Measurements from ENCODE around the gene SCGB2B2.
"Not testable (repeated sequence)": the region's sequence is repeated elsewhere in the genome, so short reads cannot be mapped to it uniquely, and the experiment has no call there.

The SCGB2B2 gene, protein sequence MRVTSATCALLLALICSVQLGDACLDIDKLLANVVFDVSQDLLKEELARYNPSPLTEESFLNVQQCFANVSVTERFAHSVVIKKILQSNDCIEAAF

DNA sequence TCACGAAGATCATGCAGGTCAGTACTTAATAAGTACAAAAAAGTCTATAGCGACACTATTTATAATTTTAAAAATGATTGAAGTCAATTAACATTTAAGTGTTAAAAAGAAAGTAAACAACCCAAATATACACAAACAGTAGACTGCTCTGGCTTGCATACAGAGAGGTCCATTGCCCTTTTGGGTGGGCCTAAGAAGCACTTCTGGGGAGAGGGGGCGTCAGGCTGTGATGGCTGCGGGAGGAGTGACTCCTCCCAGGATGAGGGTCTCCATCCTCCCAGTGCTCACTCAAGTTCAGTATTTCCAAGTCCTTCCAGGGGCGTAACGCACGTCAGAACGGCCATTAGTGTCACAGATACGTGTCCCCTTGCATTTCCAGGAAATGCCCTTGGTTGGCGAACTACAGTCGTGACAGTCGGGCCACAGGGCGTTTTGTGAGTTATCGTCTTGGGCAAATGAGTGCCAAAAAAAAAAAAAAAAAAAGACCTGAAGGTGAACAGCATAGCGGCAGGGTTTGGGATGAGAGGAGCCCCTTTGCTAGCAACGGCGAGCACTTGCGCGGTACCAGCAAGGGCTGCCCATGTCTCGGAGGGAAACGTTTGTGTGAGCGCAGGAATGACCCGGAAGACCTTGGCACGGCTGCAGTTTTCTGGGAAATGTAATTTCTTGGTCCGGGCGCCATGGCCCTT is at the start of gene SCGB2B2:
Gene SCGB2B2 (minus strand): TSS at position 463 of the 689 bp plus-strand sequence. CDS start 82,596 bp downstream, outside the sequence.
- DNase-seq (ENCODE audit: low read depth) = peak; percentile 62

DNA sequence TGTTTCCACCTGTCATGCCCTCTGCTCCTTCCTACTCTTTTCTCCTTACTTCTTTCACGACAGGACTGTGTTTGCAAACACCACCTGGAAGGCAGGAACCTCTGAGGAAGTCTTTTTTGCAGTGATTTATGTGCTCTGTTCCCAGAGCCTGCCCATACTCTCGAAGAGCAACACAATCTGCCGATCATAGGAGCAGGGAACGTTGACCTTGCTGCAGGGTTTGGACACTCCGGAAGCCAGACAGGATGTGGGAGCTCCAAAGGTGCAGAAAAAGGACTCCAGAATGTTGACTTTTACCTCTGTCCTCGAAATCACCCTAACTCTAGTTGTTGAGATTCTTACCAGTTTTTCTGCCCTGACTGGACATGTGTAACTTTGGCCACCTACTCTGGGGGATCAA is 48.4 kb upstream of the SCGB2B2 start:
- no peak for DNase-seq (ENCODE audit: low read depth)

DNA sequence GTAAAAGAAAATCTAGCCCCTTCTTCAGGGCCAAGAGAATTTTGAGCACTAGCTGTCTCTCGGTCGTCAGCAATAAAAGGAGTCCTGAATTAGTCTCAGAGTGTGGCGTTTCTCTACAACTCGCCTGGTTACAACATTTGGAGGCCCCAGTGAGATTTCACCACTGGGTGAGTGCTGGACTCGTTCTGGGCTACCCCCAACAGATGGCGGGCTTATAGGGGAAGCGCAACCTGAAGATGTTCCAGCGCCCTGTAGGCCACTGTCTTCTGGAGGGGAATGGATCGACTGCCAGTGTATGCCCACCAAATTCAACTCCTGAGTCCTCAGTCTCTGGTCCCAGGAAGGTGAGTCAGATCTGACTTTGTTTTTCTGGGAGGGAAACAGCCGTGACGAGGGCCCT is 45.4 kb upstream of the SCGB2B2 start:
- no peak for DNase-seq (ENCODE audit: low read depth)

DNA sequence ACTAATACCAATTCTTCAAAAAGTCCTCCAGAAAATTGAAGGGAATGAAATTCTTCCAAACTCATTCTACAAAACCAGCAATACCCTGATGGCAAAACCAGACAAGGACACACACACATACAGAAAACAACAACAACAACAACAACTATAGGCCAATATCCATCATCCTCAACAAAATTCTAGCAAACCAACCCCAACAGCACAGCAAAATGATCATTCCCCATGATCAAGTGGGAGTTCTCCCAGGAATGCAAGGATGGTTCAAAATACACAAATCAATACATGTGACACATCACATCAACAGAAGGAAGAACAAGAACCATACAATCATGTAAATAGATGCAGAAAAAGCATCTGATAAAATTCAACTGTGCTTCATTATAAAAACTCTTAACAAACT is 38.4 kb upstream of the SCGB2B2 start:
- DNase-seq (ENCODE audit: low read depth) = no peak

DNA sequence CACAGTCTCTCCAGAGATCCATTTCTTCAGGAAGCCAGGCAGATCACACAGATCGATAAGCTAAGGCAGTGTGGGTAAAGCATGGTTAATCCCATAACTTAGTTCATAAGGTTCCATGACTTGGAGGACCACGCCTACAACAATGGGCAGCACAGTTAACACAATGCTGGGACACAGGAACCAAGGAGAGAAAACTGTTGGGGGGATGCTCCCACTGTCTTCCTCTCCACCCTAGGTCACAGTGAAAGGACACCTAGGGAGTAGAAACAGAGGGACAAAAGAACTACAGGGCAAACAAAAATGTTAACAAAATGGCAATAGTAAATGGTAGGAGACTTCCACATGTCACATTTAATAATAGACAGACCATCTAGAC is 36.3 kb upstream of the SCGB2B2 start:
- no peak for DNase-seq (ENCODE audit: low read depth)

DNA sequence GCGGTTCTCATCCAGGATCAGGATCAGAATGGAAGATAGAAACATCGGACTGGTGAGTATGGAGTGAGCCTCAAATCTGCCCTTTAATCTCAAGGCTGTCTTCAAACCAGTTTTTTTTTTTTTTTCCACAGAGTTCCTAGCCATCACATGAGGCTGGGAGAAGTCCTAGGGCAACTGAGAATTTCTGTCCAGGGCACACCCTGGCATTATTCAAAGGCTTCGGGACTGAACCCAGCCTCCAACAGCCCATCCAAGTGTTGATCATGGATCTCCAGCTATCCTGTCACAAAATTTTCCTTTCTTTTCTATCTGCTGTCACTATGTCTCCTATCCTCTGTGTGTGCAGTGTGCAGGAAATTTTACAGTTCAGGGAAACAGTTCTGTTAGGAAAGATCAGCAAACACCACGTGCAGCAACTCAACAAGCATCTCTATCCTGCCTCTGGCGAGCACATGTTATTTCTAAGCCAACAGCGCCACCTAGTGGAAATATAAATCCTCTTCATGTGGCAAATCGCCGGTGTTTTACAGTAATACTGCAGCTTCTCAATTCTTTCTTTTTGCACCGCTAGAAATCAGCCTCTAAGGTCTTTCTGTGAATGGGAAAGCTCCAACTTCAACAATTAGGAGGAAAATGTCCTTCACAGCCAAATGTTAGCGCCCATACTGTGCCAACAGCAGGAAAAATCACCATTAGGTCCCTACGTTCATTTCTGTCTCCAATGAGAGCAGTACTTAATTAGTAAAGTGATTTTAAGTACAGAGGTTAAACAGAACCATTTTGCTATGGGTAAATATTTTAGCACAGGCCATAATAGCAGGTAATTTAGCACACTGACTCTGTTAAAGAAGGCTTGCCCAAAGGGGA is 35.7 kb upstream of the SCGB2B2 start:
- DNase-seq (ENCODE audit: low read depth) = peak; percentile 41

DNA sequence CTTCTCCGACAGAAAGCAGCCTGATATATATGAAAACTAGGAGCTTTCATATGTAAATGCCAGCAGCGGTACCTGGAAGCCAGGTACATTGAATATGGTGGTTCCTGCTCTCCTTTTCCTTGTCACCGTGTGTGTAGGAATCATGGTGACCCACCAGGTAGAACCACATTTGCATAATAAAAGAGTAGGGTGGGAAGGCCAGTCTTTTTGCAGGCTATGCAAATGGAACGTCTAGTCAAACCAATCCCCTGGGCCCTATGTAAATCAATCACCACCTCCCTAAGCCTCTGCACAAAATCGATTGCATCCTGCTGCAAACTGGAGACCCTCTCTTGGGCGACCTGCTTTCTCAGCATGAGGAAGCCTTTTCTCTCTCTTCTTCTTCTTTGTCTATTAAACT is 34.9 kb upstream of the SCGB2B2 start:
- DNase-seq (ENCODE audit: low read depth) = no peak

DNA sequence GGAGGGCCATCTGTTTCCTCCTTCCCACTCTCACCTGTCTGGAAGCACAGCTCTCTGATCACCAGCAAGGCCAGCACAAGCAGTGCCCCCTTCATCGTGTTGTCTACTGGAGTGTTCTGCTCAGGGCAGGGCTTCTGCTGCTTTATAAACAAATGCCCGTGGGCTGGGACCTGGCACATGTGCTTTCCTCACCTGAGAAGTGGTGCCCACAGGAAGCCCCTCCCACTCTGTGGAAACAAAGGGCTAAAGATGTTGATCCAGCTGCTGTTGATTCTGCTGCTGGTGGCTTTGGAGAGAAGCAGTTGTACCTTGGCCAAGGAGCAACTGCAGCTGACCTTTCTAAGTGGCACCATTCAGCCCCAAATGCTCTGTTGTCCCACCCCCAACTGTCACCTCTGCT is 30.7 kb upstream of the SCGB2B2 start:
- no peak for DNase-seq (ENCODE audit: low read depth)

DNA sequence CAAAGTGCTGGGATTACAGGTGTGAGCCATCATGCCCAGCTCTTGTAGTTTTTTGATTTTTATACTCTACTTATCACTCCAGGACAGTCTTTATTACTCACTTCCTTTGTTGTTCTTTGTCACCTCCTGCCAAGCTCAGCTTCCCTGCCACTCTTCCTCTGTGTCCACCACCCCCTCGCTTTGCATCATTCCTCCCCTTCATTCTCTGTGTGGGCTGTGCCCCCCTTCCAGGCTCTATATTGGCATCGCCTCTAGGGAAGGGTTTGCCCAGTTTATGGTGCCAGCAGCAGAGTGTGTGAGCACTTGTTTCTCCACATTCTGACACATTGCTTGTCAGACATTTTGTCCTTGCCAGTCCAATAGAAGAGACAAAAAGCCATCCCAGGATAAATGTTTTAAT is 15.6 kb upstream of the SCGB2B2 start:
- DNase-seq (ENCODE audit: low read depth) = no peak

DNA sequence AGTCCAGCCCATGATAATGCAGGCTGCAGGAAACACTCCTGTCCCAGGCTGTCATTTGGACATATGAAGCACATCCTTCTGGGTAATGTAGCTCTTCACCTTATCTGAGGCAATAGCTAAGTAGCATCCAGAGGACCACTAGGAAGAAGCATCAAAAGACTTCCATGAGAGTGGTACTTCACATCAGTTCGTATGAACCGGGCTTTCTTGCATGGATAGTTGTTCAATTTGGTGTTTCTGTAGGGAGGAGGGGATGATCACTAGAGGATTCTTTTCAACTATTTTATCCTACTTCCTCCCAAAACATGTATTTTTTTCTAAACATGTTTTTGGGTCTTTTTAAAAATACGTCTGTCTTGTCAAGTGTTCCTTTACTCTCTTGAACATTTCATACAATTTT is 13.4 kb upstream of the SCGB2B2 start:
- no peak for DNase-seq (ENCODE audit: low read depth)

DNA sequence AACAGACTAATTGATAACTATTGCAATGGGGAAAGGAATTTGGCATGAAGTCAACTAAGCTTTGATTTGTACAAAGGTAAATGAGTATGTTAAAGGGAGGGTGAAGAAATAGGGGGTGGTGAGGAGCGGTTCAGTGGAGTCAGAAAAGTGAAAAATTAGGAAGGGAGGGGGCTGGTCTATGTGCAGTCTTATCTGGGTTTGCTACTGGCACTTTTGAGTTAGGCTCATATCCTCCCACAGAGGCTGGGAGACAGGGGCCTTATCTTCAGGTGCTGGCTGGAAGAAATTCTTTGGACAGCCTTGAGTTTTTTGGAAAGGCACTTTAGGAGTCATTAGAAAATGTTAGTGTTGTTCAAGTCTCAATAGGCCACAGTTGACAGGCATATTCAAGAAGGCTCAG is 11.6 kb upstream of the SCGB2B2 start:
- no peak for DNase-seq (ENCODE audit: low read depth)

DNA sequence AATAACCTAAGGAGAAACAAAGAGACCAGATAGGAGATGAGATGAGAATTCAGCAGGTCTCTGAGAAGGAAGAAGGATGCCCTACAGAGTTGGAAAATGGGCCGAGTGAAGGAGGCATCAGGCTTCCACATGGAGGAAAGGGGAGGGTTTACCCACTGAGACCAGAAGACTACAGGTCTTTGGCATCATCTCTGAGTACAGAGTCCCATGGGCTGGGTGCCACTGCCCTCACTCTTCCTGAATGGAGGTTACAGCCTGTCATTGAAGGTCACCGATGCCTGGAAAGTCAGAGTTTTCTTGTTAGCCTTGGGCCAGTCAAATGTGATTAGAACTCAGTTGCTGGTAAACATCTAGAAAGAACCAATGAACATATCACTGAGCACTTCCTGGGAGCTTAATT is 10.4 kb upstream of the SCGB2B2 start:
- DNase-seq (ENCODE audit: low read depth) = no peak

DNA sequence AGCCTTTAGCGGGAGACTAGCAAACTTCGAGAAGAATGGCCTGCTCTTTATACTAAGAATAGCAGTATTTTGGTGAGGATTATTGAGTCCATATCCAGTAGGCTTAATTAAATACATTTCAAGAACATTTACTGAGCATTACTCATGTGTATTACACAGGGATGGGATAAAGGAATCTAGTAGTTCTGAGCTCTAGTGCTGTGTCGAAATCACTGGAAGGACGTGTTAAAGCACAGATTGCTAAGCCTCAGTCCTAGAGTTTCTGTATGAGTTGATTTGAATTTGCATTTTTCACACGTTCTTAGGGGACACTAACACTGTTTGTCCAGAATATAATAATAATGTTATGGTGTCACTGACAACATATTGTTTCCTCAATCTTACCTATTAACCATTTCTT is 9.5 kb upstream of the SCGB2B2 start:
- DNase-seq (ENCODE audit: low read depth) = no peak

DNA sequence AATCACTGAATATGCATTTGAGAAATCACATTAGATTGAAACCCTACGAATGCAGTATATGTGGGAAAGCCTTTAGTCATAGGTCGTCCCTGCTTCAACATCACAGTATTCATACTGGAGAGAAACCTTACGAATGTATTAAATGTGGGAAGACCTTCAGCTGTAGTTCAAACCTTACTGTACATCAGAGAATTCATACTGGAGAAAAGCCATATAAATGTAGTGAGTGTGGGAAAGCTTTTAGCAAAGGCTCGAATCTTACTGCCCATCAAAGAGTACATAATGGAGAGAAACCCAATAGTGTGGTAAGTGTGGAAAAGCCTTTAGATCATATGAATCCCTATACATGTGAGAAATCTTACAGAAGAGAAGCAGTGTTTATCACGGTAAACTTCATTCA is 8.3 kb upstream of the SCGB2B2 start:
- not testable (repeated sequence) for DNase-seq (ENCODE audit: low read depth)

DNA sequence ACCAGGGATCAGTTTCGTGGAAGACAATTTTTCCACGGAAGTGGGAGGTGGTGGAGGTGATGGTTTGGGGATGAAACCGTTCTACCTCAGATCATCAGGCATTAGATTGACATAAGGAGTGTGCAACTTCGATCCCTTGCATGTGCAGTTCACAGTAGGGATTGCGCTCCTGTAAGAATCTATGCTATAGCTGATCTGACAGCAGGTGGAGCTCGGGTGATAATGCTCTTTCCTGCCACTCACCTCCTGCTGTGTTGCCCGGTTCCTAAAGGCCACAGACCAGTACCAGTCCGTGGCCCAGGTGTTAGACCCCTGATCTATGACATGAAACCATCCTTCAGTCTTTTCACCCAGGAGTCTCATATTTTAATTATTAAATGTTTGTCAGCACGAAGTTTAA is 4.5 kb upstream of the SCGB2B2 start:
- DNase-seq (ENCODE audit: low read depth) = no peak

DNA sequence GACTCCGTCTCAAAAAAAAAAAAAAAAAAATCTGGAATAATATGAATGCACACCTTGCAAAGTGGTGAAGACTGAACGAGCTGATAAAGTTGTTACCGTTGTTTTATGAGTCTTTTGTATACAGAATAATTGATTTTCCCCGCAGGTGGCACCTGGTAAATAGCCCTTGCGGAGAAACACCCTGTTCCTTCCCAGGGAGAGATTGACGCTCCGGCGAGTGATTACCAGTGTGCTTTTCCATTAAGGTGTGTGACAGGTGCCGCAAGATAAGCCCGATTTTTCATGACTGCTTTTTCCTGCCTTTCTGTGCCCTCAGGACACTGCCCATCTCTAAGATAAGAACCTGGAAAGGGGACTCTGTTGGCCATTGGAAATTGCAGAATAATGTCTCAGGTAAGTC is 1.5 kb upstream of the SCGB2B2 start:
- no peak for DNase-seq (ENCODE audit: low read depth)

DNA sequence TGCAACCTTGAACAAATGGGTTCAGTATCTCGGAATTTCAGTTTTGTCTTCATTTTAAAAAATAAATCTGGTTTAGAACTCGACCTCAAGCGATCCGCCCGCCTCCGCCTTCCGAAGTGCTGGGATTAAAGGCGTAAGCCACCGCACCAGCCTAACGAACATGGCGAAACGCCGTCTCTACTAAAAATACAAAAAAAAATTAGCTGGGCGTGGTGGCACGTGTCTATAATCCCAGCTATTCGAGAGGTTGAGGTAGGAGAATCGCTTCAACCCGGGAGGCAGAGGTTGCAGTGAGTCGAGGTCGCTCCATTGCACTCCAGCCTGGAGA is 1.1 kb upstream of the SCGB2B2 start:
- DNase-seq (ENCODE audit: low read depth) = no peak

DNA sequence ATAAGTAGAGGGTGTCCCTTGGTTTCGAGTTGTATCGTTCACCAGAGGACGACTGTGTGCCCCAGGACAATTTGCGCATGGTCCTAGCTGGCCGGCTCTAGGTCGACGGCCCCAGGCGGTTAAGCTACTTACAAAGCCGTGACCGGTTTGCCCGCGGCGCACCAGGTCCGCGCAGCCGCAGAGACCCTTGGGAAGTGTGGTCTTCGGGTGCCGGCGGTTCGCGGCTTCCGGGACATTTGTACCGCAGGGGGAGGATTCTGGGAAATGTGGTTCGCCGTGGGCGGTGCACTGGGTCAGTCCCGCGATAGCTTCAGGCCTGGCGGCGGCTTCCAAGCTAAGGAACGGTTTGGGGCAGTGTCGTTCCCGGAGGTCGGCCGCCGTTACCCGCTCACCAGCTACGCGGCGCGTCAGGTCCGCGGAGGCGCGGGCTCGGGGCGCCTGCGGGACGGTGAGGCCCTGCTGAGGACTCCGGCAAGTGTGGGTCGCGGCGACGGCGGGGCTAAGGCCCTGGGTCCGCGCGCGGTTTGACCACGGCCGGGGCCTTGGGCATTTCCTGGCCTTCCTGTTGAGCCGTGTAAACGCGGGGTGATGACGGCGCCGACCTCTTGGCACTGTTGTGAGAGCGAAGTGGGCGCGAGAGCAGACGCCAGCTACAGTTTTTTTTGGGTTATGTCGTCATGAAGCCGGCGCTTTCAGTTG is 576 bp upstream of the SCGB2B2 start, which contains the start of gene ZNF302:
Gene ZNF302 (plus strand): TSS at position 293 of the 699 bp plus-strand sequence. CDS start 1,127 bp downstream, outside the sequence.
- DNase-seq (ENCODE audit: low read depth) = peak; percentile 93

DNA sequence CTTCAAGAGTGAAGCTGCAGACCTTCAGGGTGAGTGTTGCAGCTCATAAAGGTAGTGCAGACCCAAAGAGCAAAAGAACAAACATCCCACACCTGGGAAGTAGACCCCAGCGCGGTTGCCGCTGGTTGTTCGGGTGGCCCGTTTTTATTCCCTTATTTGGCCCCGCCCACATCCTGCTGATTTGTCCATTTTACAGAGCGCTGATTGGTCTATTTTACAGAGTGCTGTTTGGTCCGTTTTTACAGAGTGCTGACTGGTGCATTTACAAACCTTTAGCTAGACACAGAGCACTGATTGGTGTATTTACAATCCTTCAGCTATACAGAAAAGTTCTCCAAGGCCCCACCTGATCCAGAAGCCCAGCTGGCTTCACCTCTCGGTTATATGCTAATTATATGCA is 1.0 kb downstream of the SCGB2B2 start:
- no peak for DNase-seq (ENCODE audit: low read depth)

DNA sequence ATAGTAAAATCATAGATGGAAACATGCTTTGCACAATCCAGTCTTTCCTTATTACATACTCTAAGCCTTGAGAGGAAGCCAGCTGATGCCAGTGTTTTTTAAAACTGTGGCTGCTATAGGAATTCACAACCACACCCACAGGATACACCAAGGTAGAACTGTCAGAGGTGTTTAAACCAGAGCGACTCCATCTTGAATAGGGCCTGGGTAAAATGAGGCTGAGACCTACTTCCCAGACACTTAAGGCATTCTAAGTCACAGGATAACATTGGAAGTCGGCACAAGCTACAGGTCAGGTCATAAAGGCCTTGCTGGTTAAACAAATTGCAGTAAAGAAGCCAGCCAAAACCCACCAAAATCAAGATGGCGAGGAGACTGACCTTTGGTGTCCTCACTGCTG is 1.7 kb downstream of the SCGB2B2 start:
- DNase-seq (ENCODE audit: low read depth) = no peak

DNA sequence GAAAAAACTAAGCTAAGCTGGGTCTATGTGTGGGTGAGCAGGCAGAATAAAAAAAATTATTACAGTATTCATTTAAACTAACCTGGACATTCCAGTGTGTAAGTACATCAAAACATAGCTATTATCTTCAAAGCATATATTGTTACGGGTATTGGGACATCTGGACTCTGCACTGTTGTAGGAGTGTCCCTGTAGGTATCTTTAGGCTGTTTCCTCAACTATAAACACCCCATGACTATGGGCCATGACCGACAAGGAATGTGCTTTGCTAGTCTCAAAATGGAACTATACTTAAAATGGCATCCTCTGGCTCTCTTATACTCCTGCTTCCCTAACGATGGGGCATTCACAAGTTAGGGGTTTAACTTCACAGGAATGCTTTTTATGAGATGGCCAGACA is 3.4 kb downstream of the SCGB2B2 start:
- DNase-seq (ENCODE audit: low read depth) = no peak

DNA sequence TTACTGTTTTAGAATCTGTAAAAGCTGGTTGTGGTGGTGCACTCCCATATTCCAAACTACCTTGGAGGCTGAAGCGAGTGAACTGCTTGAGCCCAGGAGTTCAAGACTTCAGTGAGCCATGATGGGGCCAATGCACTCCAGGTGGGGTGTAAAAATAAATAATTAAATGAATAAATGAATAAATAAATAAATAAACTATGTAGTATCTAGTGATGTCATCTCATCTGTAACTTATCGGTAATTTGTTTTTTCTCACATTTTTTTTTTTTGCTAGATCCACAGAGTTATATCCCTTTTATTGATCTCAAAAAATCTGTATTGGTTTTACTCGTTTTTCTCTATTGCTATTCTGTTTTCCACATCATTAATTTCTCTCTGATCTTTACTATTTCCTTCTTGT is 5.0 kb downstream of the SCGB2B2 start:
- DNase-seq (ENCODE audit: low read depth) = no peak

DNA sequence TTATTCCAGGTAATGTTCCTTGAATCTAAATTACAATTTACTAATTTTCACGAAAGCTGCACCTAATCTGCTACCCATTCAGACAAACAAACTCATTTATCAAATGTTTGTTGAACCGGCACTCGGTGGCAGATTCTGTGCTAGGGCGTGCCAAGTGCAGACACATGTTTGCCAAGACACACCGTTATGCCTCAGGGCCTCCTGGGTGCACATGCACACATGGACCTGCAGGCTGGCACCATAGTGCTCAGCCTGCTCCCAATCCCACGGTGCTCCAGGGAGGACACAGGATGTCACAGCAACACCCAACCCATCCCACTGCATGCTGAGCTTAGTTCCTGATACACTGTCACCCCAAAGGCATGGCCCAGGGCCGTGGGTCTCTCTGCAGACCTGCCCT is 7.7 kb downstream of the SCGB2B2 start:
- DNase-seq (ENCODE audit: low read depth) = no peak
